Endothelial cell of umbilical vein (primary cell): ENCODE results near the gene PRDM16. TPM values are rescaled to one million over a fixed set of nuclear protein-coding genes. Genes with fewer than 3 reads are reported as not detected.

ENCODE experiments used
- BruUV-seq: library from RNA; stranded (reverse); fragments of 400-500 nt; replicated peaks from 2 replicates; lab custom pipeline; 2021; lab: Mats Ljungman, UMichigan
- CTCF ChIA-PET: fragments of 300-600, 350-600 bp; sonication (Branson Sonifier 250); formaldehyde crosslinking; loops from one replicate; lab custom pipeline; 2021; ENCODE audit warnings: antibody characterized with exemption, inconsistent platforms; lab: Charles Lee
- POLR2A ChIA-PET: fragments of 300-600, 350-600 bp; sonication (Branson Sonifier 250); formaldehyde crosslinking; loops from one replicate; lab custom pipeline; 2021; ENCODE audit warnings: antibody characterized with exemption, inconsistent platforms; lab: Charles Lee
- DNase-seq: peaks from one replicate; pipeline ENCODE4 v3.0.0-alpha.2; 2011; ENCODE audit warnings: low read depth, low spot score
- FAIRE-seq: peaks from 2 replicates; lab custom pipeline; 2011; peaks lifted over from hg19 to GRCh38; lab: Jason Lieb, UNC
- H2AFZ ChIP-seq: 2 replicates; pipeline ENCODE4 v1.6.0; 2012; ENCODE audit warnings: low read depth, low read length, control low read depth, inconsistent platforms
- H3K27ac ChIP-seq: 2 replicates; pipeline ENCODE4 v1.5.1; 2011; ENCODE audit warnings: low read depth, mild to moderate bottlenecking, control low read depth, low read length, moderate library complexity; ENCODE audit not compliant: insufficient read depth
- H3K27me3 ChIP-seq, 2 experiments: 2 replicates each; pipeline versions ENCODE4 v1.6.0 to v1.6.1; 2011; ENCODE audit warnings: low read length in 2 of 2, mixed read lengths in 1 of 2; ENCODE audit not compliant: control insufficient read depth in 2 of 2, insufficient read depth in 2 of 2
- H3K36me3 ChIP-seq, 2 experiments: 2 replicates in 1 of 2; 3 replicates in 1 of 2; pipeline ENCODE4 v1.5.1; 2011; ENCODE audit warnings: low read length in 2 of 2, mild to moderate bottlenecking in 1 of 2, moderate library complexity in 1 of 2; ENCODE audit not compliant: control insufficient read depth in 2 of 2, insufficient read depth in 2 of 2; ENCODE audit errors: extremely low read depth in 1 of 2
- H3K4me1 ChIP-seq: 3 replicates; pipeline ENCODE4 v1.5.1; 2011; ENCODE audit warnings: mild to moderate bottlenecking, low read length; ENCODE audit not compliant: control insufficient read depth, insufficient read depth; ENCODE audit errors: extremely low read depth
- H3K4me2 ChIP-seq: 2 replicates; pipeline ENCODE4 v1.6.1; 2011; ENCODE audit warnings: low read length, control low read depth, mixed read lengths; ENCODE audit not compliant: insufficient read depth
- H3K4me3 ChIP-seq, 3 experiments: fragments of 200-600 bp in 1 of 3; sonication (generic), shearing (Covaris generic) in 1 of 3; replicated peaks in 1 of 3; 2 replicates each; pipeline ENCODE4 v1.5.1; 2011 to 2016; ENCODE audit warnings: control low read depth in 3 of 3, low read length in 3 of 3, mild to moderate bottlenecking in 2 of 3, inconsistent platforms in 1 of 3, low read depth in 1 of 3, moderate library complexity in 1 of 3; ENCODE audit not compliant: insufficient read depth in 1 of 3
- H3K79me2 ChIP-seq: 2 replicates; pipeline ENCODE4 v1.6.0; 2012; ENCODE audit warnings: low read length, inconsistent platforms; ENCODE audit not compliant: control insufficient read depth, insufficient read depth
- H3K9ac ChIP-seq: replicated peaks from 2 replicates; pipeline ENCODE3; 2011; ENCODE audit warnings: low read length, control low read depth; ENCODE audit not compliant: insufficient read depth; ENCODE audit errors: extremely low read depth
- H3K9me1 ChIP-seq: replicated peaks from 3 replicates; pipeline ENCODE4 v1.6.0; 2011; ENCODE audit warnings: mild to moderate bottlenecking, low read length; ENCODE audit not compliant: control insufficient read depth, insufficient read depth; ENCODE audit errors: extremely low read depth
- H3K9me3 ChIP-seq: replicated peaks from 2 replicates; pipeline ENCODE4 v1.5.1; 2012; ENCODE audit warnings: low read length, inconsistent platforms; ENCODE audit not compliant: control insufficient read depth, insufficient read depth
- H4K20me1 ChIP-seq: replicated peaks from 2 replicates; pipeline ENCODE3; 2011; ENCODE audit warnings: mild to moderate bottlenecking, low read length; ENCODE audit not compliant: control insufficient read depth, insufficient read depth; ENCODE audit errors: extremely low read depth
- FOS ChIP-seq: IDR thresholded peaks from 2 replicates; pipeline ENCODE4 v1.6.1; 2011; ENCODE audit warnings: mild to moderate bottlenecking, low read length, moderate library complexity, borderline replicate concordance; ENCODE audit not compliant: insufficient read depth
- GATA2 ChIP-seq: IDR thresholded peaks from 2 replicates; pipeline ENCODE4 v1.7.0; 2011; ENCODE audit warnings: low read depth, mild to moderate bottlenecking, moderate library complexity, mixed read lengths, low read length; ENCODE audit not compliant: insufficient read length, insufficient read depth
- JUN ChIP-seq: IDR thresholded peaks from 2 replicates; pipeline ENCODE4 v1.6.1; 2011; ENCODE audit warnings: borderline replicate concordance, low read depth; ENCODE audit not compliant: insufficient read length, insufficient read depth
- POLR2A ChIP-seq: IDR thresholded peaks from 2 replicates; pipeline ENCODE4 v1.6.1; 2012; ENCODE audit warnings: low read depth, mild to moderate bottlenecking, control low read depth, low read length
- POLR2AphosphoS5 ChIP-seq: IDR thresholded peaks from 2 replicates; pipeline ENCODE4 v1.6.1; 2012; ENCODE audit warnings: low read depth, mild to moderate bottlenecking, control low read depth, low read length, moderate library complexity; ENCODE audit not compliant: insufficient read depth
- dilution Hi-C: fragments of 300-500 bp; cut with MboI; formaldehyde crosslinking; loops from one replicate; pipeline ENCODE4 v1.15.0; 2019; ENCODE audit warnings: low sequenced_read_pairs; ENCODE audit not compliant: extremely low pct_ligation_motif_present
- intact Hi-C: fragments of 100-400 bp; cut with micrococcal nuclease; formaldehyde crosslinking; loops from one replicate; pipeline ENCODE4 v1.10.0; 2022
- polyA plus RNA-seq, 4 experiments: library from polyadenylated mRNA; depleted of rRNA in 3 of 4; stranded (reverse) in 3 of 4; unstranded in 1 of 4; fragments of >200 nt; gene quantifications; 2 replicates each; pipeline versions ENCODE4 v1.2.1 to v1.2.3, GENCODE V29; 2011 to 2012; ENCODE audit warnings: missing spikeins in 1 of 4
- total RNA-seq: library from RNA; stranded (reverse); gene quantifications from 2 replicates; pipeline ENCODE4 v1.2.3, GENCODE V29; 2021
- TF ChIP-seq, protein P1 (sequence below): IDR thresholded peaks from 2 replicates; pipeline ENCODE4 v1.6.1; 2011; ENCODE audit not compliant: insufficient read depth, insufficient read length

PRDM16 gene
- total and polyA plus RNA-seq, 2 donors (not counting 3 experiments of a cell fraction or from before 2014, with no cell fraction given): not detected

DNA sequence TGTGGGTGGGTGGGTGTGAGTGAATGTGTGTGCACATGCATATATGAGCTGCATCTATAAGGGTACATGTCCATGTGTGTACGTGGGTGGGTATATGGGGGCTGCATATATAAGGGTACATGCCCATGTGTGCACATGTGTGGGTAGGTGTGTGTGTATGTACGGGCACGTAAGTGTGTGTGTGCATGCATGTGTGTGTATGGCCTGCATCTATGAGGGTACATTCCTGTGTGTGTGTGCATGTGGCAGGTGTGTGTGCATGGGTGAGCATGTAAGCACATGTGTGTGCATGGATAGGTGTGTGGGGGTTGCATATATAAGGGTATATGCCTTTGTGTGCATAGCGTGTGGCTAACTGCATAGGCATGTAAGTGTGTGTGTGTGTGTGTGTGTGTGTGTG lies 204.4 kb downstream of the PRDM16 start:
- Histone ChIP-seq H3K79me2 (no peaks in the 10 kb centered on the region), H4K20me1 (no peaks in the 10 kb centered on the region), H3K9ac (no peak overlapping the region), H3K27ac (no peak overlapping the region), H3K4me2 (no peak overlapping the region), H3K36me3 (no peaks in the 10 kb centered on the region), H3K9me3 (no peaks in the 10 kb centered on the region), H3K4me1 (no peaks in the 10 kb centered on the region), H2AFZ (no peak overlapping the region), H3K4me3 (no peak overlapping the region), H3K27me3 (no peaks in the 10 kb centered on the region), H3K9me1 (no peaks in the 10 kb centered on the region)
- CTCF ChIA-PET: no interaction called here
- TF ChIP-seq JUN (no peak), POLR2AphosphoS5 (no peak), FOS (no peak), POLR2A (no peak), GATA2 (no peak)
- TF ChIP-seq, protein P1, sequence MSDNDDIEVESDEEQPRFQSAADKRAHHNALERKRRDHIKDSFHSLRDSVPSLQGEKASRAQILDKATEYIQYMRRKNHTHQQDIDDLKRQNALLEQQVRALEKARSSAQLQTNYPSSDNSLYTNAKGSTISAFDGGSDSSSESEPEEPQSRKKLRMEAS: no peak
- no peak for DNase-seq
- POLR2A ChIA-PET: no interaction called here
- FAIRE-seq: no peak
- no TSS peak for BruUV-seq
- dilution Hi-C loops: no loop called here
- intact Hi-C loops: no loop called here

DNA sequence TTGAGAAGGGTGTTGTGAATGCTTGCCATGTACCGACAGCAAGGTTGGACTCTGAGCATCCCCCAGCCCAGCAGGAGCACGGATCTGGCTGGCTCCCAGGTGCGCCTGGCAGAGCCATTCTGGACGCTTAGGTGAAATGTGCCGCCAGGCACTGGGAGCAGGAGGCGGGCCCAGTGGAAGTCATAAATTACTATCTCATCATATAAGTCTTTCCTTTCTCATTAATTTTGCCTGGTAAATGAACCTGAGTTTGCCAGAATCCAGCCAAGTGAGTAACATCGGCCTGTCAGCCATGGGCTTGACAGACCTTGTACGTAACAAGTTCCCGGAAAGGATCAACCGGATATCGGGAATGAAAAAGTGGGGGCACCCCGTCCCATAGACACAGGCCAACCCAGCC lies 206.0 kb downstream of the PRDM16 start:
- dilution Hi-C loops: no loop called here
- ChIA-PET CTCF (no interaction called here), POLR2A (no interaction called here)
- intact Hi-C loops: no loop called here
- Histone ChIP-seq H4K20me1 (no peaks in the 10 kb centered on the region), H3K27ac (no peak overlapping the region), H3K27me3 (no peaks in the 10 kb centered on the region), H3K9me3 (no peaks in the 10 kb centered on the region), H3K9ac (no peak overlapping the region), H2AFZ (no peak overlapping the region), H3K4me2 (no peak overlapping the region), H3K4me1 (no peaks in the 10 kb centered on the region), H3K4me3 (no peak overlapping the region), H3K9me1 (no peaks in the 10 kb centered on the region), H3K36me3 (no peaks in the 10 kb centered on the region), H3K79me2 (no peaks in the 10 kb centered on the region)
- no TSS peak for BruUV-seq
- DNase-seq (no peak), FAIRE-seq (no peak)
- TF ChIP-seq POLR2A (no peak), POLR2AphosphoS5 (no peak)
